CD14-positive monocyte (primary cell): Measurements from ENCODE around the gene PLEKHN1. TPM values are rescaled to one million over a fixed set of nuclear protein-coding genes. Genes with fewer than 3 reads are reported as not detected.
A peak's percentile ranks its signal among the peaks of the same experiment; 100 is the strongest.

Source experiments
- DNase-seq, 3 donors: peaks; one replicate each; pipeline ENCODE4 v3.0.0-alpha.2; 2011 to 2022
- H2AFZ ChIP-seq: 2 replicates; pipeline ENCODE4 v1.6.0; 2012; ENCODE audit warnings: mild to moderate bottlenecking, low read depth, low read length, inconsistent platforms; ENCODE audit not compliant: insufficient read depth, poor library complexity, severe bottlenecking
- H3K27ac ChIP-seq, 2 donors: 1 replicate in 1 of 2; 2 replicates in 1 of 2; pipeline ENCODE4 v1.5.1; 2012 to 2013; ENCODE audit warnings: low read length in 2 of 2, control low read depth in 1 of 2, inconsistent platforms in 1 of 2, low read depth in 1 of 2, mild to moderate bottlenecking in 1 of 2
- H3K27me3 ChIP-seq, 2 donors: one replicate each; pipeline versions ENCODE4 v1.6.0 to v1.6.1; 2011 to 2013; ENCODE audit warnings: low read length in 2 of 2; ENCODE audit not compliant: control insufficient read depth in 2 of 2, insufficient read depth in 2 of 2
- H3K36me3 ChIP-seq, 2 donors: replicated peaks in 1 of 2; 1 replicate in 1 of 2; 2 replicates in 1 of 2; pipeline versions ENCODE4 v1.5.1 to v1.6.1; 2012 to 2013; ENCODE audit warnings: low read length in 2 of 2, control low read depth in 1 of 2, inconsistent platforms in 1 of 2, mild to moderate bottlenecking in 1 of 2; ENCODE audit not compliant: insufficient read depth in 2 of 2, control insufficient read depth in 1 of 2
- H3K4me1 ChIP-seq, 2 donors: 1 replicate in 1 of 2; 2 replicates in 1 of 2; pipeline versions ENCODE4 v1.5.1 to v1.6.1; 2012 to 2013; ENCODE audit warnings: low read length in 2 of 2, control low read depth in 1 of 2, inconsistent platforms in 1 of 2, mild to moderate bottlenecking in 1 of 2, moderate library complexity in 1 of 2; ENCODE audit not compliant: insufficient read depth in 2 of 2, control insufficient read depth in 1 of 2
- H3K4me2 ChIP-seq: replicated peaks from 2 replicates; pipeline ENCODE3; 2012; ENCODE audit warnings: low read length, moderate library complexity, mild to moderate bottlenecking; ENCODE audit not compliant: poor library complexity, severe bottlenecking; ENCODE audit errors: extremely low read depth
- H3K4me3 ChIP-seq, 3 experiments: fragments of 200-600 bp in 1 of 3; sonication (generic) in 1 of 3; replicated peaks in 1 of 3; 1 replicate in 2 of 3; 2 replicates in 1 of 3; pipeline ENCODE4 v1.5.1; 2011 to 2013; ENCODE audit warnings: low read length in 3 of 3, mild to moderate bottlenecking in 3 of 3, control low read depth in 2 of 3, low read depth in 2 of 3, inconsistent platforms in 1 of 3, moderate library complexity in 1 of 3
- H3K79me2 ChIP-seq: 2 replicates; pipeline ENCODE4 v1.6.0; 2012; ENCODE audit warnings: mild to moderate bottlenecking, control low read depth, inconsistent platforms, low read length, moderate library complexity; ENCODE audit not compliant: insufficient read depth
- H3K9ac ChIP-seq: 2 replicates; pipeline ENCODE4 v1.6.0; 2017; ENCODE audit warnings: low read length, mild to moderate bottlenecking; ENCODE audit not compliant: insufficient read depth, poor library complexity, severe bottlenecking
- H3K9me3 ChIP-seq, 2 donors: replicated peaks in 1 of 2; 1 replicate in 1 of 2; 2 replicates in 1 of 2; pipeline versions ENCODE4 v1.5.1 to v1.6.1; 2012 to 2013; ENCODE audit warnings: low read length in 2 of 2, control low read depth in 1 of 2; ENCODE audit not compliant: control insufficient read depth in 1 of 2, insufficient read depth in 1 of 2
- H4K20me1 ChIP-seq: 2 replicates; pipeline ENCODE4 v1.6.0; 2012; ENCODE audit warnings: mild to moderate bottlenecking, low read length, control low read depth, moderate library complexity; ENCODE audit not compliant: insufficient read depth
- H3K27ac Mint-ChIP-seq, 7 donors: one replicate each; pipeline ENCODE4 v1.8.0; 2020; ENCODE audit warnings: mild to moderate bottlenecking in 7 of 7, mixed read lengths in 7 of 7, moderate library complexity in 6 of 7, inconsistent platforms in 2 of 7
- H3K27me3 Mint-ChIP-seq, 3 donors: one replicate each; pipeline ENCODE4 v1.8.0; 2021 to 2022; ENCODE audit warnings: low read depth in 3 of 3, mild to moderate bottlenecking in 3 of 3, mixed read lengths in 3 of 3, moderate library complexity in 3 of 3, inconsistent platforms in 1 of 3
- H3K36me3 Mint-ChIP-seq, 2 donors: one replicate each; pipeline ENCODE4 v1.8.0; 2020; ENCODE audit warnings: mixed read lengths in 2 of 2, inconsistent platforms in 1 of 2, mild to moderate bottlenecking in 1 of 2
- H3K4me1 Mint-ChIP-seq: one replicate; pipeline ENCODE4 v1.8.0; 2020; ENCODE audit warnings: mild to moderate bottlenecking, mixed read lengths
- H3K4me3 Mint-ChIP-seq, 2 donors: one replicate each; pipeline ENCODE4 v1.8.0; 2020; ENCODE audit warnings: mild to moderate bottlenecking in 2 of 2, mixed read lengths in 2 of 2, moderate library complexity in 1 of 2
- H3K9me3 Mint-ChIP-seq, 7 donors: one replicate each; pipeline ENCODE4 v1.8.0; 2020 to 2022; ENCODE audit warnings: mixed read lengths in 7 of 7, mild to moderate bottlenecking in 6 of 7, moderate library complexity in 6 of 7, inconsistent platforms in 2 of 7
- WGBS: methylation state at CpG from one replicate; pipeline ENCODE4 v1.1.5; 2013; ENCODE audit warnings: missing lambda C conversion rate; ENCODE audit not compliant: insufficient coverage; 5-methylcytosine and 5-hydroxymethylcytosine counted together
- intact Hi-C, 2 donors: fragments of 100-400 bp; cut with micrococcal nuclease; formaldehyde crosslinking; loops; one replicate each; pipeline versions ENCODE4 v1.15.0 to v1.15.1; 2023
- polyA plus RNA-seq, 3 donors: library from polyadenylated mRNA; depleted of rRNA in 1 of 3; unstranded in 2 of 3; stranded (reverse) in 1 of 3; fragments of 300-500 nt in 2 of 3; fragments of >200 nt in 1 of 3; fragmentation: Illumina TruSeq in 2 of 3; gene quantifications; 1 replicate in 2 of 3; 2 replicates in 1 of 3; pipeline ENCODE4 v1.2.3, GENCODE V29; 2012 to 2021
- TF ChIP-seq, protein P1 (sequence below): fragments of 200-600 bp; IDR thresholded peaks from one replicate; pipeline ENCODE4 v1.8.0; 2022; ENCODE audit warnings: antibody characterized with exemption, mild to moderate bottlenecking

Gene PLEKHN1
- polyA plus RNA-seq, 3 donors, result 0.21 to 1.5 (median 0.62) TPM

GRCh38 chr1:998745-998994, 32.4 kb downstream of the PLEKHN1 start:
- intact Hi-C loops, result no loop called here
- Mint-ChIP-seq H3K27ac (no peak overlapping the region), H3K4me3 (peak overlapping the region; percentile 56 to 72), H3K9me3 (peaks cover 2 to 34% (median 6%) of the 10 kb centered on the region in 7 donors), H3K27me3 (peaks cover 67 to 91% (median 73%) of the 10 kb centered on the region in 3 donors), H3K36me3 (peaks cover 0 to 4% of the 10 kb centered on the region in 2 donors), H3K4me1 (peaks cover 14% of the 10 kb centered on the region)
- peaks cover 11 to 33% of the 10 kb centered on the region in 2 donors for H3K4me1 ChIP-seq
- TF ChIP-seq, protein P1, sequence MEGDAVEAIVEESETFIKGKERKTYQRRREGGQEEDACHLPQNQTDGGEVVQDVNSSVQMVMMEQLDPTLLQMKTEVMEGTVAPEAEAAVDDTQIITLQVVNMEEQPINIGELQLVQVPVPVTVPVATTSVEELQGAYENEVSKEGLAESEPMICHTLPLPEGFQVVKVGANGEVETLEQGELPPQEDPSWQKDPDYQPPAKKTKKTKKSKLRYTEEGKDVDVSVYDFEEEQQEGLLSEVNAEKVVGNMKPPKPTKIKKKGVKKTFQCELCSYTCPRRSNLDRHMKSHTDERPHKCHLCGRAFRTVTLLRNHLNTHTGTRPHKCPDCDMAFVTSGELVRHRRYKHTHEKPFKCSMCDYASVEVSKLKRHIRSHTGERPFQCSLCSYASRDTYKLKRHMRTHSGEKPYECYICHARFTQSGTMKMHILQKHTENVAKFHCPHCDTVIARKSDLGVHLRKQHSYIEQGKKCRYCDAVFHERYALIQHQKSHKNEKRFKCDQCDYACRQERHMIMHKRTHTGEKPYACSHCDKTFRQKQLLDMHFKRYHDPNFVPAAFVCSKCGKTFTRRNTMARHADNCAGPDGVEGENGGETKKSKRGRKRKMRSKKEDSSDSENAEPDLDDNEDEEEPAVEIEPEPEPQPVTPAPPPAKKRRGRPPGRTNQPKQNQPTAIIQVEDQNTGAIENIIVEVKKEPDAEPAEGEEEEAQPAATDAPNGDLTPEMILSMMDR, result no peak
- peak overlapping the region; percentile 62 for H3K4me2 ChIP-seq
- H3K9ac ChIP-seq, result peak overlapping the region; percentile 49
- 0% methylated on average over 10 of the region's 27 CpGs for WGBS
- peaks cover 2 to 21% of the 10 kb centered on the region in 2 donors for H3K9me3 ChIP-seq
- H2AFZ ChIP-seq, result no peak overlapping the region
- peak overlapping the region in 2 of 3 experiments; percentile 26 to 64 for H3K4me3 ChIP-seq
- no peaks in the 10 kb centered on the region for H3K79me2 ChIP-seq
- DNase-seq, result no peak
- H3K27ac ChIP-seq, result no peak overlapping the region
- H3K27me3 ChIP-seq, result peaks cover 29 to 72% of the 10 kb centered on the region in 2 donors
- H4K20me1 ChIP-seq, result peaks cover 12% of the 10 kb centered on the region
- no peaks in the 10 kb centered on the region for H3K36me3 ChIP-seq

- Histone ChIP-seq H3K79me2 (no peaks in the 10 kb centered on the region), H3K4me2 (peak overlapping the region; percentile 62), H3K36me3 (no peaks in the 10 kb centered on the region), H3K4me1 (peaks cover 11 to 33% of the 10 kb centered on the region in 2 donors), H3K9ac (peak overlapping the region; percentile 49), H3K4me3 (peak overlapping the region; percentile 4 to 64 (median 47)), H4K20me1 (peaks cover 12% of the 10 kb centered on the region), H3K27ac (no peak overlapping the region), H2AFZ (no peak overlapping the region), H3K27me3 (peaks cover 30 to 77% of the 10 kb centered on the region in 2 donors), H3K9me3 (peaks cover 0 to 21% of the 10 kb centered on the region in 2 donors)
- Mint-ChIP-seq H3K36me3 (peaks cover 0 to 4% of the 10 kb centered on the region in 2 donors), H3K27me3 (peaks cover 68 to 91% (median 71%) of the 10 kb centered on the region in 3 donors), H3K4me3 (peak overlapping the region; percentile 59 to 72), H3K9me3 (peaks cover 2 to 30% (median 5%) of the 10 kb centered on the region in 7 donors), H3K4me1 (peaks cover 14% of the 10 kb centered on the region), H3K27ac (no peak overlapping the region)
- TF ChIP-seq, protein P1, result no peak
- intact Hi-C loops, result no loop called here
- peak in 1 of 3 donors; percentile 9 for DNase-seq
- under 1% methylated on average over 83 of the region's 86 CpGs for WGBS
Measured at GRCh38 chr1:998995-999724, 32.9 kb downstream of the PLEKHN1 start.
